NCI-H2171 treated with DMSO at 0.1 percent for 48 hours (cell line): ENCODE data around the gene METTL15.
"Not testable (repeated sequence)": the region's sequence is repeated elsewhere in the genome, so short reads cannot be mapped to it uniquely, and the experiment has no call there.

Experiments used
- DNase-seq: peaks from one replicate; lab custom pipeline; 2025; lab: John Stamatoyannopoulos, UW

METTL15 gene

GRCh38 chr11:28209906-28210305 is 101.7 kb downstream of the METTL15 start:
- no peak for DNase-seq

GRCh38 chr11:28222063-28222462 is 113.9 kb downstream of the METTL15 start:
- not testable (repeated sequence) for DNase-seq

DNA sequence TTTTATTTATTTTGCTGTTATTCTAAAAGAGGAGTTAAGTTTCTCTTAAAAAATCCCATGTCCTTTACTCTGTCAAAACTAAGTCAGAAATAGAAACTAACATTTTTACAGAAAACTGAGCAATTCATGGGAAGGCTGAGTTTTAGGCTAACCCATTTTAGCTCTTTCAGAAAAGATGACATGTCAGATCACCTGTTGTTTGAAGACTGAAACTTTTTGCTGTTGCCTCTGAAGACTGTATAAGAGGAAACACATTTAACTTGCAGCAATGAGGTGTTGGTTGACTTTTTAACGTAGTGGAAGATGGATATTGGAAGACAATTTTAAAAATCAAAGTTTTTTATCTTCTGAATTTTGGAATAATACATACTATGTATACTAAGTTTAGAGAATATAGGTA is 115.4 kb downstream of the METTL15 start:
- DNase-seq, result no peak

- DNase-seq, result no peak
Measured at GRCh38 chr11:28223994-28224393, 115.8 kb downstream of the METTL15 start.

- DNase-seq, result no peak
Measured at GRCh38 chr11:28227460-28227859, 119.3 kb downstream of the METTL15 start.

GRCh38 chr11:28228196-28228895 is 120.2 kb downstream of the METTL15 start:
- DNase-seq, result no peak

DNA sequence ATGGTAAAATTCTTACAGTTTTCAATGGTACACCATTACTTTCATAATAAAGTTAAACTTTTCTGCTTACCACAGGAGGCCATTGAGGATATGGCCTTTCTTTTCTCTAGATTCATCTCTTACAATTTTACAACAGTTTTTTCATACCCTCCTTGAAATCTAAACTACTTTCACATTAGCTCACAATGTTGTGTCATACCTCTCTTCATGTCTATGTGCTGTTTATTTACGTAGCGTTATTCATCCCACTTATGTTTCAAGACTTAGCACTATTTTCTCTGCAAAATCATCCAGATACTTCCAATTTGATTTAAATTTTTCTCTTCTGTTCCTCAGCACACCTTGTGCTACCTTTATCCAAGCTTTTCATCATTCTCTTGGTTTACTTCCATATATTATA is 123.3 kb downstream of the METTL15 start:
- no peak for DNase-seq

DNA sequence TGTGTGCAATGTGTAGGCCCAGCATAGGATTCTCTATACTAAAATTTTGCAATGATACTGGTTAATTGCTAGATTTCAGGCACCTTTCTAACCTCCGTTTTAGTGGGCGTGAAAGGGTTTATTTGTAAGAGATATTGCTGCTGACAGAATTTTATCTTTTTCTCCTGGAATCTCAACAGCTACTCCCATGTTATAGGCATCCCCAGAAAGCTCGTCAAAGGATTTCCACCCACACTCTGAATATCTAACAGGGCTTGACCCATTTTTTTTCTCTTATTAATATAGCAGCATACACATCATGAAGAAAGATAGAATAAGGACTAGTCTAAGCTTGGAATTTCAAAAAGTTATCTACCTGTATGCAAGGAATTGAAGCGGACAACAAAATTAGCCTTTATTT is 124.5 kb downstream of the METTL15 start:
- DNase-seq, result no peak

DNA sequence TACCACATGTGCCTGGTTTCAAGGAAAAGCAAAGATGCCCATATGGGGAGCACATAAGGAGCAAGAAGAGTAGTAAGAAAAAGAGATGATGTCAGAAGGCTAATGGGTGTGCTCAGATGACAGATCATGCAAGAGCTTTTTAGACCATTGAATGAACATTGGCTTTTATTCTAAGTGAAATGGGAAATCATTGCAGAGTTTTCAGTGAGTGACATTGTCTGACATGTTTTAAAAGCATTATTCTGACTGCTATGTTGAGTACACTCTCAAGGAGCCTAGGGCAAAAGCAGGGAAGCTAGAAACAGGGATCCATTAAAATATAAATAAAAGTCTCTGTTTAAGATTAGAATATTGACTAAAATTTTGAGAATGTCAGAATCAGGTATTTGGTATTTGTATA is 133.6 kb downstream of the METTL15 start:
- peak; percentile 14 for DNase-seq

GRCh38 chr11:28242596-28242995 is 134.4 kb downstream of the METTL15 start:
- no peak for DNase-seq

DNA sequence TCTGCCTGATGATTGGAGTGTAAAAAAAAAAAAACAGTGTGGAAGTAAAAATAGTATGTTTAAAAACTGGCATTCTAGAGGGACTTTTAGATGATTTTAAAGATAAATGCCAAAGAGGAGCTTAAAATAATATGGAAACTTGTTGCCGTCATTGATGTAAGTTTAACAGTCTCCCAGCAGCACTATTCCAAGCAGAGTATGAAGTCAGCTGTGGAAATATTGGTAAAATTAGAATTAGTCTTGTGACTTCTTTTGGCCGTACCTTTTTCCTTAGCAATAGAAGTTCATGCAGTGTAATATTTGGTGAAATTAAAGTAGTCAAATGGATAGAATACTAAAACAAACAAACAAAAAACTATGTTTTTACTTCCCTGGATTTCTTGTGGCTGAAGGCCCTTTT is 134.9 kb downstream of the METTL15 start:
- DNase-seq, result no peak

- no peak for DNase-seq
Measured at GRCh38 chr11:28243581-28243980, 135.4 kb downstream of the METTL15 start.

DNA sequence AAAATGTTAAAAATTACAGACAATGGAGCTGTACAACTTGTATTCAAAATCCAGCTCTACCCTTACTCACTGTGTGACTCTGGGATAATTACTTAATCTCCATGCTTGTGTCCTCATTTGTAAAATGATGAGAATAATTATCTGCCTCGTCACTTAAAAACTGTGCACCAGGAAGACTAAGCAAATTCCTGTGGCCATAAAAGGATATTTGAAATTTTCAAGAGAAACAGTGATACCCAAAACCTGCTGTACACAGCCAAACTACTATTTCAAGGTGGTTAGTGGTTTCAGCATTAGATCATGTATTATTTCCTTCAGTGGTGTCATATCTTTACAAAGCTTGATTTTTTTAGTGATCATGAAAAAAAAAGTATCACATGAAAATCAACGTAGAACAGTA is 136.9 kb downstream of the METTL15 start:
- DNase-seq, result no peak

DNA sequence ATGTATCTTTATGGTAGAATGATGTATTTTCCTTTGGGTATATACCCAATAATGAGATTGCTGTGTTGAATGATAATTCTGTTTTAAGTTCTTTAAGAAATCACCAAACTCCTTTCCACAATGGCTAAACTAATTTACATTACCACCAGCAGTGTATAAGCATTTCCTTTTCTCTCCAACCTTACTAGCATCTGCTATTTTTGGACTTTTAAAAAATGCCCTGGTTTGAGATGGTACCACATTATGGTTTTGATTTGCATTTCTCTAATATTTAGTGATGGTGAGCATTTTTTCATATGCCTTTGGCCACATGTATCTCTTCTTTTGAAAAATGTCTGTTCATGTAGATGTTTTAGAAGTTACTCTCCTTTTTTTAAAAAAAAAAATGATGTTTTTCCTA is 142.0 kb downstream of the METTL15 start:
- DNase-seq, result no peak

GRCh38 chr11:28251257-28251656 is 143.1 kb downstream of the METTL15 start:
- DNase-seq, result no peak

GRCh38 chr11:28257761-28258160 is 149.6 kb downstream of the METTL15 start:
- no peak for DNase-seq

DNA sequence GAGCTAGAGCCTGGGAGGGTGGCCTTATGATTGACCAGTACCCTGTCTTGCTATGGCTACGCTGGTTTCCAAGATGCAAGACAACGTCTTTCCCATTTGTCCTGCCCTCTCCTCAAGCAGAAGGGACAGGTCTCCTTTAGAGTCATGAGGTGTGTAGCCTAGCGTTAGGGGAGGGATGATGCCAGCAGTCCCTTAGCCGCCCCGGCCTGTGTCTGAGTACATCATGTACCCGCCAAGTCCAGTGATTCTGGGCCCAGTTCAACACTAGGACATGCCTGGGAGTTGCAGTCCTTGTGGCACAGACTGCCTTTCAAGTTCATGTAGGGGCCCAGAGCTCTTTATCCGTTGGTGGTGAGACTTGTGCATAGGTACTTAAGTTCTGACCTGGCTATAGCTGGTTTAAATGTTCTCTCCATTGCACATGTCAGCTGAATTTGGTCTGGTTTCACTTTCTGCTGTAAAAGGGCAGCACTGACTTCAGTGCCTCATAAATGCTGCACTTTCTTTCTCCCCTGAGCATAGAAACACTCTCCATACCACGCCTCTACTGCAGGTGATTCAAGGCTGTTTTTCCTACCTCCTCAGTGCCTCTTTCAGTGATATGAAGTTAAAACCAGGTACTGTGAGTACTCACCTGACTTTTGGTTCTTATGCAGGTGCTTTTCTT is 151.1 kb downstream of the METTL15 start:
- no peak for DNase-seq

- no peak for DNase-seq
Measured at GRCh38 chr11:28268925-28269324, 160.7 kb downstream of the METTL15 start.

DNA sequence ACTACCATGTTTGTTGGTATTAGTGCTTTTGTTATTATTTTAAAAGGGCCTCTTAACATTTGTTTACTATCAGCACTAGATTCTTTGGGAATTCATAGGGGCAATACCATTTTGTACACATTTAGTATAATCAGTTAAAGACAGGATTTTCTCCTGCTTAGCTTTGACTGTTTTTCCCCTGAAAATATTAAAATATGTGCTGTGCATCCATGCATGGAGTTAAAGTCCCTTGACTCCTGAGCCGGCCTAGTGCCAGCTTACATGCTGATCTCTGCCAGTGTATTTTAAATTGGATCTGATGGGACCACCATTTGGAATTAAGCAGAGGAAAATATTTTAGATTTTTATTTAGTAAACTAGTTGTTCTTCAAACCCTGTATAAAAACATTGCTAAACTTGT is 161.4 kb downstream of the METTL15 start:
- no peak for DNase-seq

- DNase-seq, result not testable (repeated sequence)
Measured at GRCh38 chr11:28272247-28272646, 164.1 kb downstream of the METTL15 start.

DNA sequence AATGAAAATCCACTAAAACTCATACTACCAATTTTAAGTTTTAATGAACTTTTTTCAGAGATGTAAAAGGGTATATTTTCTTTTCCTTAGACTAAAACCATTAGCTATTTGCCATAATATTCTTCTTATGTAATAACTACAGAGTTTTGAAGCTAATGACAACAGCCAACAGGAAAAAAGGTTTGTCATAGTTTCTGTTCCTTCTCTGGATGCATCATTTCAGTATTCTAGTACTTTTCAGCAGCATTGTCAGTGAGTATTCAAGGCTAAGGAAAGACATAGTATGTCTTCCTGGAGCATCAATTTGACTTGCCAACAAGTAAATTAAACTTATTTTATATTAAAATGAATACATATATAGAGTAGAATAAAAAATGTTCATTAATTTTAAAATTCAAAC is 166.0 kb downstream of the METTL15 start:
- no peak for DNase-seq

DNA sequence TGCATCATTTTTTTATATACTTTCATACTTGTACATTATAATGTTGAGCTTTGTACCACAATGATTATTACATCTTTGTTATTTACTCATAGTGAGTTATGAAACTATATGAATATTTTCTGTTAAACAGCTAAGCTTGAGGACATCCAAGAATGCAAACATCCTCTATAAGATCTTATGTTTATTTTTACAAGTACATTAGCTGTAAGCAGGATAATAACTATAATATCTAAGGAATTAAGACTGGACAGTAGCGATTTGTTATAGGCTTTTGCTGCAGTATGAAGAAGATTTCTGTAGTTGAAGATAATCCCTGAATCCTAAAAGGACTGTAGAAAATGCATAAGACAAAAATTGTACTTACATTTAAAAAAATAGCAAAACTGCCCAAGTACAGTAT is 176.0 kb downstream of the METTL15 start:
- DNase-seq, result no peak

DNA sequence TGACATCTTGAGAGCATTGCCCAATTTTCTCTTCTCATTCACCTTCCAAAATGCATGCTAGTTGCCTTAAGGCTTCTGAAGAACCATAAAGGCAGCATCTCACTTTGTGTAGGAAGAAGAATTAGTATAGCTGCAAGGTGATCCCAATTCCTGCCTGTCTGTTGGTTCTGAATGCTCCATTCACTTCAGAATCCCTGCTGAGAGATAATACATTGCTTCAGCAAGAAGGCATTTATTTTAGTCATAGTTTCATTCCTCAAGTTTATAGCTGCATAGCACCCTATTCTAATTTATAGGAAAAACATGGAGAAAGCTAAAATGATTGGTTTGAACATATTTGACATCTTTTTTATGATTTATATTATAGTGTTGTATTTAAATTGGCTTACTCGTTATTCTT is 181.3 kb downstream of the METTL15 start:
- DNase-seq, result no peak

DNA sequence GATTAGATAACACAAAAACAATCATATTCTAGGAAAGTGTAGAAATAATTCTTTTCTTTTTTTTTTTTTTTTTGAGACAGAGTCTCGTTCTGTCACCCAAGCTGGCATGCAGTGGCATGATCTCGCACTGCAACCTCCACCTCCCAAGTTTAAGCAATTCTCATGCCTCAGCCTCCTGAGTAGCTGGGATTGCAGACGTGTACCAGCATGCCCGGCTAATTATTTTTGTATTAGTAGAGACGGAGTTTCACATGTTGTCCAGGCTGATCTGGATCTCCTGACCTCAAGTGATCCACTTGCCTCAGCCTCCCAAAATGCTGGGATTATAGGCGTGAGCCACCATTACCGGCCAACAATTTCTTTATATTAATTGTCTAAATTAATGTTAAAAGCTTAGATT is 182.8 kb downstream of the METTL15 start:
- not testable (repeated sequence) for DNase-seq
